ENCODE measurements around the gene RASAL1. TPM values are rescaled to one million over a fixed set of nuclear protein-coding genes. Genes with fewer than 3 reads are reported as not detected.

The RASAL1 gene
- polyA plus RNA-seq, 1 of the 3 experiments (the other 2 are of a cell fraction): not detected

DNA sequence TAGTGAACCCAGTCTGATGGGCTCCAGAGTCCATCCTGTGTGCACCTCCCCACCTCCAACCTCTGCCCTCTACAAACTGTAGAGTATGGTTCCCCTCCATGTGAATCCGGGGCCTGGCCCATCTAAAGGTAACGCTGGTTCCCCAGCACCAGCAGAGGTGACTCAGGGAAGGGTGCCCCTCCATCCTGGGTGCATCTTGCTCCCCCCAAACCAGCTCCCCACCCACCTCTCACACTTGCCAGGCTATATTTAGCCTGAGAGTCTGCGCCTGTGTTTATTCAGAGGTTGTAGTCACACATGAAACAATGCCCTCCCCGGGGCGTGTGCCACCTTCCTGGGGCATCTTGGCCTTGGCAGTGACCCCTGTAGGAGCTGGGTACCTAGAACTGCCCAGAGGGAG is 26.2 kb downstream of the RASAL1 start:
- no peak overlapping the region for H3K4me2 ChIP-seq
- no peaks in the 10 kb centered on the region for H3F3A ChIP-seq (replicated peaks; ENCODE audit: insufficient read depth)
- no peaks in the 10 kb centered on the region for H3K79me2 ChIP-seq (ENCODE audit: insufficient read depth)
- DNase-seq: no peak
- CTCF ChIA-PET: interaction anchor here (0.7 to 1.5 kb wide), 5 partner anchors 10 to 65 kb away, joined by 3 to 5 read pairs (median 4); no protein-coding TSS in a partner anchor
- H2AFZ ChIP-seq (ENCODE audit: low read depth): no peak overlapping the region
- H3K4me3 ChIP-seq (ENCODE audit: low read depth in 2 of 2, low read length in 1 of 2): no peak overlapping the region
- no peaks in the 10 kb centered on the region for H4K20me1 ChIP-seq (ENCODE audit: insufficient read depth)
- H3K27ac ChIP-seq (ENCODE audit: low read depth in 2 of 2, low read length in 1 of 2): no peak overlapping the region
- H3K27me3 ChIP-seq (ENCODE audit: insufficient read depth): no peaks in the 10 kb centered on the region
- H3K9me3 ChIP-seq: no peaks in the 10 kb centered on the region
- no peak for TF ChIP-seq RAD21 (IDR thresholded peaks at IDR 0.05; ENCODE audit: low read length)
- no peak for TF ChIP-seq TEAD4 (IDR thresholded peaks at IDR 0.05; ENCODE audit: borderline replicate concordance, insufficient read depth)
- TF ChIP-seq EZH2phosphoT487 (IDR thresholded peaks at IDR 0.05; ENCODE audit: borderline replicate concordance, low read depth): no peak
- TF ChIP-seq RCOR1 (IDR thresholded peaks at IDR 0.05; ENCODE audit: low read length): no peak
- no peak for TF ChIP-seq ELF1 (IDR thresholded peaks at IDR 0.05)
- TF ChIP-seq NRF1 (IDR thresholded peaks at IDR 0.05; ENCODE audit: low read depth, low read length): no peak
- TF ChIP-seq MAX (IDR thresholded peaks at IDR 0.05; ENCODE audit: low read depth): no peak
- TF ChIP-seq JUND (IDR thresholded peaks at IDR 0.05): no peak
- TF ChIP-seq MEF2A (IDR thresholded peaks at IDR 0.05; ENCODE audit: borderline replicate concordance, low read depth): no peak
- no peaks in the 10 kb centered on the region for H3K4me1 ChIP-seq (ENCODE audit: control insufficient read depth in 1 of 2, insufficient read depth in 2 of 2, low read depth in 1 of 2, low read length in 1 of 2)
- whole genome bisulfite sequencing (ENCODE audit: low lambda C conversion rate): 47% methylated on average over 3 of the region's 5 CpGs
- H3K36me3 ChIP-seq (replicated peaks in 1 of 2; ENCODE audit: control insufficient read depth in 1 of 2, insufficient read depth in 2 of 2, low read length in 1 of 2): no peaks in the 10 kb centered on the region
- H3K9ac ChIP-seq: no peak overlapping the region
- POLR2A ChIA-PET: interaction anchor here (0.5 kb wide), 1 partner anchor 47 kb away, joined by 3 read pairs; no protein-coding TSS in a partner anchor
- no peaks in the 10 kb centered on the region for H3K9me2 ChIP-seq

DNA sequence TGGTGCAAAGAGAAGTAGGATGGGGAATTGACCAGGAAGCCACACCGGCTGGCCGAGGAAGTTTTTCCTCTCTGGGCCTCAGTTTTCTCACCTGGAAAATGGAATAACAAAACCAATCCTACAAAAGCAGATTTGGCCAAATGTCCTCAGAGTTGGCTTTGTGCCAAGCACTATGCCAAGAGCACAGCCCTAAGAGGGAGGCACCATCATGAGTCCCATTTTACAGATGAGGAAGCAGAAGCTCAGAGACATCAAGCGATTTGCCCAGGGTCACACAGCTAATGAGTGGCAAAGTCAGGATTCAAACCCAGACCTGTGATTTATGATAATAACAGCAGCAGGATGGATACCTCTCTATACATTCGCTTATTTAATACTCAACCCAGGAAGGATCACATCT is 27.3 kb downstream of the RASAL1 start:
- Histone ChIP-seq H3K4me1 (ENCODE audit: control insufficient read depth in 1 of 2, insufficient read depth in 2 of 2, low read depth in 1 of 2, low read length in 1 of 2) (peaks cover 0 to 2% of the 10 kb centered on the region in 2 experiments; a peak in 1 of 4 replicates), H3F3A (replicated peaks; ENCODE audit: insufficient read depth) (no peaks in the 10 kb centered on the region), H3K9me2 (no peaks in the 10 kb centered on the region), H2AFZ (ENCODE audit: low read depth) (no peak overlapping the region), H4K20me1 (ENCODE audit: insufficient read depth) (no peaks in the 10 kb centered on the region), H3K9me3 (no peaks in the 10 kb centered on the region), H3K79me2 (ENCODE audit: insufficient read depth) (no peaks in the 10 kb centered on the region), H3K27ac (ENCODE audit: low read depth in 2 of 2, low read length in 1 of 2) (no peak overlapping the region), H3K9ac (no peak overlapping the region), H3K4me3 (ENCODE audit: low read depth in 2 of 2, low read length in 1 of 2) (no peak overlapping the region), H3K36me3 (replicated peaks in 1 of 2; ENCODE audit: control insufficient read depth in 1 of 2, insufficient read depth in 2 of 2, low read length in 1 of 2) (no peaks in the 10 kb centered on the region), H3K27me3 (ENCODE audit: insufficient read depth) (no peaks in the 10 kb centered on the region), H3K4me2 (no peak overlapping the region)
- no peak for DNase-seq
- TF ChIP-seq SMC3 (IDR thresholded peaks at IDR 0.05; ENCODE audit: low read depth, low read length): no peak
- ChIA-PET POLR2A (no interaction called here), CTCF (interaction anchor here (1.4 to 2.5 kb wide), 2 partner anchors 10 to 44 kb away, joined by 3 to 12 read pairs; no protein-coding TSS in a partner anchor)
- 42% methylated on average over 4 of the region's 4 CpGs for WGBS (ENCODE audit: low lambda C conversion rate)

- no peak overlapping the region for H3K4me2 ChIP-seq
- H3K36me3 ChIP-seq (replicated peaks in 1 of 2; ENCODE audit: control insufficient read depth in 1 of 2, insufficient read depth in 2 of 2, low read length in 1 of 2): no peaks in the 10 kb centered on the region
- H3K9ac ChIP-seq: no peak overlapping the region
- H2AFZ ChIP-seq (ENCODE audit: low read depth): no peak overlapping the region
- H3K79me2 ChIP-seq (ENCODE audit: insufficient read depth): no peaks in the 10 kb centered on the region
- DNase-seq: no peak
- H3F3A ChIP-seq (replicated peaks; ENCODE audit: insufficient read depth): no peaks in the 10 kb centered on the region
- H3K27ac ChIP-seq (ENCODE audit: low read depth in 2 of 2, low read length in 1 of 2): no peak overlapping the region
- H3K9me2 ChIP-seq: no peaks in the 10 kb centered on the region
- H4K20me1 ChIP-seq (ENCODE audit: insufficient read depth): no peaks in the 10 kb centered on the region
- H3K27me3 ChIP-seq (ENCODE audit: insufficient read depth): no peaks in the 10 kb centered on the region
- H3K4me1 ChIP-seq (ENCODE audit: control insufficient read depth in 1 of 2, insufficient read depth in 2 of 2, low read depth in 1 of 2, low read length in 1 of 2): peaks cover 0 to 2% of the 10 kb centered on the region in 2 experiments; a peak in 1 of 4 replicates
- no peaks in the 10 kb centered on the region for H3K9me3 ChIP-seq
- ChIA-PET POLR2A (no interaction called here), CTCF (interaction anchor here (1.1 to 2.5 kb wide), 2 partner anchors 8 to 28 kb away, joined by 3 to 12 read pairs; no protein-coding TSS in a partner anchor)
- no peak overlapping the region for H3K4me3 ChIP-seq (ENCODE audit: low read depth in 2 of 2, low read length in 1 of 2)
- TF ChIP-seq MAX (IDR thresholded peaks at IDR 0.05; ENCODE audit: low read depth) (no peak), POLR2AphosphoS5 (IDR thresholded peaks at IDR 0.05; ENCODE audit: low read depth, low read length) (no peak), NRF1 (IDR thresholded peaks at IDR 0.05; ENCODE audit: low read depth, low read length) (no peak), GABPA (IDR thresholded peaks at IDR 0.05; ENCODE audit: low read depth) (no peak), RAD21 (IDR thresholded peaks at IDR 0.05; ENCODE audit: low read length) (no peak), RXRA (IDR thresholded peaks at IDR 0.05; ENCODE audit: borderline replicate concordance, low read depth) (no peak), NFIC (IDR thresholded peaks at IDR 0.05; ENCODE audit: borderline replicate concordance) (no peak), EP300 (IDR thresholded peaks at IDR 0.05; ENCODE audit: borderline replicate concordance in 1 of 2, low read depth in 1 of 2, low read length in 1 of 2) (no peak), USF1 (IDR thresholded peaks at IDR 0.05; ENCODE audit: borderline replicate concordance, low read depth) (no peak), MEF2A (IDR thresholded peaks at IDR 0.05; ENCODE audit: borderline replicate concordance, low read depth) (no peak), GATA2 (CRISPR knock-in tag; IDR thresholded peaks at IDR 0.05) (no peak)
- TF ChIP-seq, protein P1, sequence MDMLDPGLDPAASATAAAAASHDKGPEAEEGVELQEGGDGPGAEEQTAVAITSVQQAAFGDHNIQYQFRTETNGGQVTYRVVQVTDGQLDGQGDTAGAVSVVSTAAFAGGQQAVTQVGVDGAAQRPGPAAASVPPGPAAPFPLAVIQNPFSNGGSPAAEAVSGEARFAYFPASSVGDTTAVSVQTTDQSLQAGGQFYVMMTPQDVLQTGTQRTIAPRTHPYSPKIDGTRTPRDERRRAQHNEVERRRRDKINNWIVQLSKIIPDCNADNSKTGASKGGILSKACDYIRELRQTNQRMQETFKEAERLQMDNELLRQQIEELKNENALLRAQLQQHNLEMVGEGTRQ (IDR thresholded peaks at IDR 0.05; ENCODE audit: borderline replicate concordance, low read depth, low read length): no peak
- WGBS (ENCODE audit: low lambda C conversion rate): 9% methylated on average over 1 of the region's 1 CpG
Measured at GRCh38 chr12:113106361-113106760, 29.2 kb downstream of the RASAL1 start.
